ENCODE results near the gene EYS. TPM values are rescaled to one million over a fixed set of nuclear protein-coding genes. Genes with fewer than 3 reads are reported as not detected.
"Not testable (repeated sequence)": the region's sequence is repeated elsewhere in the genome, so short reads cannot be mapped to it uniquely, and the experiment has no call there.

Gene EYS
- total RNA-seq, 1 donor from 2014 or later: not detected

- DNase-seq (ENCODE audit: low read depth): no peak
- Histone ChIP-seq H3K27me3 (ENCODE audit: control insufficient read depth, insufficient read depth, low read length) (no peaks in the 10 kb centered on the region), H3K4me3 (ENCODE audit: low read depth, low read length) (no peak overlapping the region), H3K36me3 (ENCODE audit: control insufficient read depth, insufficient read depth, low read length) (no peaks in the 10 kb centered on the region)
- TF ChIP-seq CTCF (IDR thresholded peaks at IDR 0.05; ENCODE audit: insufficient read depth, low read length, poor library complexity, severe bottlenecking): no peak
These were observed 75.3 kb downstream of the EYS start for GRCh38 chr6:65631711-65632110.

DNA sequence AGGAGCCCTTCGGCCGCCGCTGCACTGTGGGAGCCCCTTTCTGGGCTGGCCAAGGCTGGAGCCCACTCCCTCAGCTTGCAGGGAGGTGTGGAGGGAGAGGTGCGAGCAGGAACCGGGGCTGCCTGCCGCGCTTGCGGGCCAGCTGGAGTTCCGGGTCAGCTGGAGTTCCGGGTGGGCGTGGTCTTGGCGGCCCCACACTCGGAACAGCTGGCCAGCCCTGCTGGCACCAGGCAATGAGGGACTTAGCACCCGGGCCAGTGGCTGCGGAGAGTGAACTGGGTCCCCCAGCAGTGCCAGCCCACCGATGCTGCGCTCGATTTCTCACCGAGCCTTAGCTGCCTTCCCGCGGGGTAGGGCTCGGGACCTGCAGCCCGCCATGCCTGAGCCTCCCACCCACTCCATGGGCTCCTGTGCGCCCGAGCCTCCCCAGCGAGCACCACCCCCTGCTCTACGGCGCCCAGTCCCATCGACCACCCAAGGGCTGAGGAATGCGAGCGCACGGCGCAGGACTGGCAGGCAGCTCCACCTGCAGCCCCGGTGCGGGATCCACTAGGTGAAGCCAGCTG lies 79.5 kb downstream of the EYS start:
- H3K4me3 ChIP-seq (ENCODE audit: low read depth, low read length): not testable (repeated sequence)

DNA sequence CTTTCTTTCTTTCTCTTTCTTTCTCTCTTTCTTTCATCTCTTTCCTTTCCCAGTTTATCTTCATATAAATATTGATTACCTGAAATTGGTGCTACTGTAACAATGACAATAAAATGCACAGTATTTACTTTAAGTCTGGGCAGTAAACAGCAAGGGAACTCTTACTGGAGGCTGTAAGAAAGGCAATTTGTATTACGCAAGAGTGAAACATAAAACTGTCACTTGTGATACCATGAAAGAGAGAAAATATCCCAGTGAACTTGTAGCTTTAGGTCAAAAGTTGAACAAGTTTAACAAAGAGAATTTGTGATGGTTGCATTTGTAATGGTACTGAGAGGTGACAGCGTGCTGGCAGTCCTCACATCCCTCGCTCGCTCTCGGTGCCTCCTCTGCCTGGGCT lies 80.0 kb downstream of the EYS start:
- no peak for TF ChIP-seq CTCF (IDR thresholded peaks at IDR 0.05; ENCODE audit: insufficient read depth, low read length, poor library complexity, severe bottlenecking)
- no peak for DNase-seq (ENCODE audit: low read depth)
- no peak overlapping the region for H3K4me3 ChIP-seq (ENCODE audit: low read depth, low read length)

More for the DNA sequence above, 79.5 kb downstream of the EYS start:
- not testable (repeated sequence) for DNase-seq (ENCODE audit: low read depth); H3K36me3 ChIP-seq (ENCODE audit: control insufficient read depth, insufficient read depth, low read length); H3K27me3 ChIP-seq (ENCODE audit: control insufficient read depth, insufficient read depth, low read length)

GRCh38 chr6:65623566-65623965 lies 83.5 kb downstream of the EYS start:
- H3K27me3 ChIP-seq (ENCODE audit: control insufficient read depth, insufficient read depth, low read length): no peaks in the 10 kb centered on the region
- TF ChIP-seq CTCF (IDR thresholded peaks at IDR 0.05; ENCODE audit: insufficient read depth, low read length, poor library complexity, severe bottlenecking): no peak
- DNase-seq (ENCODE audit: low read depth): no peak
- H3K4me3 ChIP-seq (ENCODE audit: low read depth, low read length): no peak overlapping the region
- H3K36me3 ChIP-seq (ENCODE audit: control insufficient read depth, insufficient read depth, low read length): no peaks in the 10 kb centered on the region

More for the DNA sequence above, 80.0 kb downstream of the EYS start:
- H3K27me3 ChIP-seq (ENCODE audit: control insufficient read depth, insufficient read depth, low read length): no peaks in the 10 kb centered on the region
- H3K36me3 ChIP-seq (ENCODE audit: control insufficient read depth, insufficient read depth, low read length): no peaks in the 10 kb centered on the region

DNA sequence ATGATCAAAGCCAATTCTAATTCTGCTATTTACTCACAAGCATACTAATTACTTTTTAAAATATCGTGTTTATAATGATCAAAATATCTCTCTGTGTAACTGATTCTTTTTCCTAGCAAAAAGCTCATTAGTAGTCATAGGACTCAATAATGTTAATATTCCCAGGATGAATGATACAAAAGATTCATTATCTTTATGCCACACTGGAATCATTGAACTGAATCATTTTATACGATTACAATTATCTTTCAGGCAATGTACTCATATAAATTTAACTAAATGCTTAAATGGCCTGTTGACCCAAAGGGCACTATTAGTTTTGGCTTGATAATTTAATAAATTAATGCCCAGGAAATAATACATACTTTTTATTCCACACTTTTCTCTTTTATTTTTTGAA lies 96.3 kb downstream of the EYS start:
- TF ChIP-seq CTCF (IDR thresholded peaks at IDR 0.05; ENCODE audit: insufficient read depth, low read length, poor library complexity, severe bottlenecking): no peak
- no peaks in the 10 kb centered on the region for H3K36me3 ChIP-seq (ENCODE audit: control insufficient read depth, insufficient read depth, low read length)
- no peaks in the 10 kb centered on the region for H3K27me3 ChIP-seq (ENCODE audit: control insufficient read depth, insufficient read depth, low read length)
- DNase-seq (ENCODE audit: low read depth): no peak
- no peak overlapping the region for H3K4me3 ChIP-seq (ENCODE audit: low read depth, low read length)

GRCh38 chr6:65595540-65595939 lies 111.5 kb downstream of the EYS start:
- DNase-seq (ENCODE audit: low read depth): no peak
- no peaks in the 10 kb centered on the region for H3K36me3 ChIP-seq (ENCODE audit: control insufficient read depth, insufficient read depth, low read length)
- H3K4me3 ChIP-seq (ENCODE audit: low read depth, low read length): no peak overlapping the region
- H3K27me3 ChIP-seq (ENCODE audit: control insufficient read depth, insufficient read depth, low read length): no peaks in the 10 kb centered on the region
- no peak for TF ChIP-seq CTCF (IDR thresholded peaks at IDR 0.05; ENCODE audit: insufficient read depth, low read length, poor library complexity, severe bottlenecking)

Measured in kidney epithelial cell (primary cell).